ENCODE data around the gene MTAP. TPM values are rescaled to one million over a fixed set of nuclear protein-coding genes. Genes with fewer than 3 reads are reported as not detected.

Gene MTAP
- total RNA-seq, 1 experiment from 2014 or later = 84.3 TPM

DNA sequence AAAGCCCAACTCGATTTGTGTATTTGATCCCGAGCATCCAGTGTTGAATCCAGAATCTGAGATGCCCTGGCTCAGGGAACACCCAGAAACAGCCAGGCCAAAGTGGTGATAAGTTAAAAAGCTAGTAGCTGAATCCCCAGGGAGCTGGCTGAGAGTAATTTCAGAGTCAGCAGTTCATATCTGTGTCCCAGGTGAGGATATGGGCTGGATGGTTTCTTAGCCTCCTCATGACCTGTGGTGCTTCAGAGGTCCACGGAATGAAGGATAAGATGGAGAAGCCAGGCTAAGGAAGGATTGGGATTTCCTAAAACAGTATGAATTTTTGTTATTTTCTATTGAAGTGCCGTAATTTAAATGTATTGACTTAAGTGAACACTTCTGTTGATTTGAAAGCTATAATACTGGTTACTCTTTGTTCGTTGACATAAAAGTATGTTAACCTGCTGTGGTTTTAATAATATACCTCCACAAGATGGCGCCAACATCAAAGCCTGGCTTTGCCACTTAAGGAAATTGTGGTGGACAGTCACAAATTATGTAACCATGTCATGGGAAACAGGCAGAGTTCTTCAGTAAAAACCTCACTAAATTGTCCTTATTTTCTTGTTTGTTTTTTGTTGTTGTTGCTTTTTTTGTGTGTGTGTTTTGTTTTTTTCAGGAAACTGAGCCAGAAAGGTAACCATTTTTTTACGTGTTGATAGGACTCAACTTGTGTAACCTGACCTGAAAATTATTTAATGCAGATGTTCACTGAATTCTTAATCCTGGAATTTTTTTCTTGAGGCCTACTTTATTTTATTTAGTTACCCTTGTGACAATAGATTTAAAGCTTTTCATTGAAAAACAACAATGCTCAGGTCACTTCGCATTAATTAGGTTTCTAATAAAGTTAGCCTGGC is 11.4 kb downstream of the MTAP start:
- ATAC-seq (peak; percentile 14; the same call in 1 of the 2 replicates), DNase-seq (ENCODE audit: low spot score) (peak; percentile 20)
- Mint-ChIP-seq H3K4me3 (no peak overlapping the region), H3K27me3 (ENCODE audit: low read depth) (no peaks in the 10 kb centered on the region), H3K9me3 (peaks cover 3% of the 10 kb centered on the region; the same call in 1 of the 2 replicates), H3K36me3 (peaks cover 59% of the 10 kb centered on the region), H3K27ac (no peak overlapping the region), H3K4me1 (peaks cover 3% of the 10 kb centered on the region)
- CTCF ChIA-PET = interaction anchor here (0.7 to 3.0 kb wide), 15 partner anchors 8 to 430 kb away, joined by 3 to 11 read pairs (median 4); partner anchors contain the start of genes CDKN2B and MTAP
- POLR2A ChIA-PET = no interaction called here
- TF ChIP-seq, protein P1, sequence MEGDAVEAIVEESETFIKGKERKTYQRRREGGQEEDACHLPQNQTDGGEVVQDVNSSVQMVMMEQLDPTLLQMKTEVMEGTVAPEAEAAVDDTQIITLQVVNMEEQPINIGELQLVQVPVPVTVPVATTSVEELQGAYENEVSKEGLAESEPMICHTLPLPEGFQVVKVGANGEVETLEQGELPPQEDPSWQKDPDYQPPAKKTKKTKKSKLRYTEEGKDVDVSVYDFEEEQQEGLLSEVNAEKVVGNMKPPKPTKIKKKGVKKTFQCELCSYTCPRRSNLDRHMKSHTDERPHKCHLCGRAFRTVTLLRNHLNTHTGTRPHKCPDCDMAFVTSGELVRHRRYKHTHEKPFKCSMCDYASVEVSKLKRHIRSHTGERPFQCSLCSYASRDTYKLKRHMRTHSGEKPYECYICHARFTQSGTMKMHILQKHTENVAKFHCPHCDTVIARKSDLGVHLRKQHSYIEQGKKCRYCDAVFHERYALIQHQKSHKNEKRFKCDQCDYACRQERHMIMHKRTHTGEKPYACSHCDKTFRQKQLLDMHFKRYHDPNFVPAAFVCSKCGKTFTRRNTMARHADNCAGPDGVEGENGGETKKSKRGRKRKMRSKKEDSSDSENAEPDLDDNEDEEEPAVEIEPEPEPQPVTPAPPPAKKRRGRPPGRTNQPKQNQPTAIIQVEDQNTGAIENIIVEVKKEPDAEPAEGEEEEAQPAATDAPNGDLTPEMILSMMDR (IDR thresholded peaks at IDR 0.05) = 0 out of 2 replicates have a peak, but pooled peaks have one; percentile 26
- TF ChIP-seq NFATC4 (CRISPR knock-in tag; IDR thresholded peaks at IDR 0.05) (no peak), TEAD1 (CRISPR knock-in tag; IDR thresholded peaks at IDR 0.05) (no peak)

DNA sequence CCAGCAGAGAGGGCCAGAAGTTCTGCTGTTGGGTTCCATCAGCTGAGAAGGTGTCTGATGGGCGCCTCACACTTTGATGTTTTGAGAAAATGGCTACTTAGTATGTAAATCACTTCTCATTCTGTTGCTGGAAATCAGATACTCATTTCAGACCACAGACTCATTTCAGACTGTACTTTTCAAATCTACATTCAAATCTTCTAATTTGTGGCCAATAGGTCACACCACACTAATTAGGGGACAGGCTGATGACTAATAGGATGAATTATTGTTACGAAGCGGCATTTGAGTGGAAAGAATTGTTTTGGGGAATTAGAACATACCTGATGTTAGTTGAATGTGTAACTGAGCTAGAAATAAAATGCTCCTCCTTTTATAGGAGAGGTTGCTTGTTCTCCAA is 13.2 kb downstream of the MTAP start:
- Mint-ChIP-seq H3K4me3 (no peak overlapping the region), H3K36me3 (peaks cover 66% of the 10 kb centered on the region), H3K4me1 (peaks cover 3% of the 10 kb centered on the region), H3K27ac (no peak overlapping the region), H3K27me3 (ENCODE audit: low read depth) (no peaks in the 10 kb centered on the region), H3K9me3 (peaks cover 10% of the 10 kb centered on the region)
- ChIA-PET POLR2A (no interaction called here), CTCF (no interaction called here)
- TF ChIP-seq, protein P2, sequence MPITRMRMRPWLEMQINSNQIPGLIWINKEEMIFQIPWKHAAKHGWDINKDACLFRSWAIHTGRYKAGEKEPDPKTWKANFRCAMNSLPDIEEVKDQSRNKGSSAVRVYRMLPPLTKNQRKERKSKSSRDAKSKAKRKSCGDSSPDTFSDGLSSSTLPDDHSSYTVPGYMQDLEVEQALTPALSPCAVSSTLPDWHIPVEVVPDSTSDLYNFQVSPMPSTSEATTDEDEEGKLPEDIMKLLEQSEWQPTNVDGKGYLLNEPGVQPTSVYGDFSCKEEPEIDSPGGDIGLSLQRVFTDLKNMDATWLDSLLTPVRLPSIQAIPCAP (CRISPR knock-in tag; IDR thresholded peaks at IDR 0.05) = no peak
- TF ChIP-seq TEAD1 (CRISPR knock-in tag; IDR thresholded peaks at IDR 0.05) (no peak), ELF4 (CRISPR knock-in tag; IDR thresholded peaks at IDR 0.05; ENCODE audit: low read depth) (no peak), TEAD4 (CRISPR knock-in tag; IDR thresholded peaks at IDR 0.05) (no peak), ZNF416 (CRISPR knock-in tag; IDR thresholded peaks at IDR 0.05) (no peak), ZNF263 (CRISPR knock-in tag; IDR thresholded peaks at IDR 0.05; ENCODE audit: low read depth) (no peak)
- TF ChIP-seq, protein P1 (IDR thresholded peaks at IDR 0.05) = no peak
- ATAC-seq = no peak
- DNase-seq (ENCODE audit: low spot score) = no peak

DNA sequence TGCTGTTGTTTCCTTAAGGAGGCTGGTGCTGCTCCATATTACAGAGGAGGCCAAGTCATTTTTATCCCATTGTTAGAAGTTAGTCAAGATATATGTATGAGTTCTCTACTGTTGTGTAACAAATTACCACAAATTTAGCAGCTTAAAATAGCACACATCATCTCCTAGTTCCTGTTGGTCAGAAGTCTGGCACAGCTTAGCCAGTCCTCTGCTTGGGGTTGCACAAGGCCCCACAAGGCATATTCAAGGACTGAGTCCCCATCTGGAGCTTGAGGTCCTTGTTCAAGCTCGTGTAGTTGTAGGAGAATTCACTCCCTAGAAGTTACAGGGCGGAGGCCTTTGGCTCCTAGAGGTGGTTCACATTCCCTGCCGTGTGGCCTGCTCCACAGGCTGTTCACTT is 14.7 kb downstream of the MTAP start:
- Mint-ChIP-seq H3K36me3 (peaks cover 77% of the 10 kb centered on the region), H3K27me3 (ENCODE audit: low read depth) (no peaks in the 10 kb centered on the region), H3K27ac (no peak overlapping the region), H3K4me3 (no peak overlapping the region), H3K9me3 (peaks cover 20% of the 10 kb centered on the region), H3K4me1 (peaks cover 3% of the 10 kb centered on the region)
- DNase-seq (ENCODE audit: low spot score) = no peak
- ChIA-PET CTCF (interaction anchor here (0.6 kb wide), 1 partner anchor 152 kb away, joined by 5 read pairs; no protein-coding TSS in a partner anchor), POLR2A (no interaction called here)
- no peak for ATAC-seq
- TF ChIP-seq NR3C1 (CRISPR knock-in tag; conservative IDR thresholded peaks at IDR 0.05; ENCODE audit: low read depth) = no peak
- no peak for TF ChIP-seq CREM (CRISPR knock-in tag; IDR thresholded peaks at IDR 0.05)
- TF ChIP-seq, protein P3, sequence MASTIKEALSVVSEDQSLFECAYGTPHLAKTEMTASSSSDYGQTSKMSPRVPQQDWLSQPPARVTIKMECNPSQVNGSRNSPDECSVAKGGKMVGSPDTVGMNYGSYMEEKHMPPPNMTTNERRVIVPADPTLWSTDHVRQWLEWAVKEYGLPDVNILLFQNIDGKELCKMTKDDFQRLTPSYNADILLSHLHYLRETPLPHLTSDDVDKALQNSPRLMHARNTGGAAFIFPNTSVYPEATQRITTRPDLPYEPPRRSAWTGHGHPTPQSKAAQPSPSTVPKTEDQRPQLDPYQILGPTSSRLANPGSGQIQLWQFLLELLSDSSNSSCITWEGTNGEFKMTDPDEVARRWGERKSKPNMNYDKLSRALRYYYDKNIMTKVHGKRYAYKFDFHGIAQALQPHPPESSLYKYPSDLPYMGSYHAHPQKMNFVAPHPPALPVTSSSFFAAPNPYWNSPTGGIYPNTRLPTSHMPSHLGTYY (CRISPR knock-in tag; IDR thresholded peaks at IDR 0.05) = no peak
- TF ChIP-seq, protein P4, sequence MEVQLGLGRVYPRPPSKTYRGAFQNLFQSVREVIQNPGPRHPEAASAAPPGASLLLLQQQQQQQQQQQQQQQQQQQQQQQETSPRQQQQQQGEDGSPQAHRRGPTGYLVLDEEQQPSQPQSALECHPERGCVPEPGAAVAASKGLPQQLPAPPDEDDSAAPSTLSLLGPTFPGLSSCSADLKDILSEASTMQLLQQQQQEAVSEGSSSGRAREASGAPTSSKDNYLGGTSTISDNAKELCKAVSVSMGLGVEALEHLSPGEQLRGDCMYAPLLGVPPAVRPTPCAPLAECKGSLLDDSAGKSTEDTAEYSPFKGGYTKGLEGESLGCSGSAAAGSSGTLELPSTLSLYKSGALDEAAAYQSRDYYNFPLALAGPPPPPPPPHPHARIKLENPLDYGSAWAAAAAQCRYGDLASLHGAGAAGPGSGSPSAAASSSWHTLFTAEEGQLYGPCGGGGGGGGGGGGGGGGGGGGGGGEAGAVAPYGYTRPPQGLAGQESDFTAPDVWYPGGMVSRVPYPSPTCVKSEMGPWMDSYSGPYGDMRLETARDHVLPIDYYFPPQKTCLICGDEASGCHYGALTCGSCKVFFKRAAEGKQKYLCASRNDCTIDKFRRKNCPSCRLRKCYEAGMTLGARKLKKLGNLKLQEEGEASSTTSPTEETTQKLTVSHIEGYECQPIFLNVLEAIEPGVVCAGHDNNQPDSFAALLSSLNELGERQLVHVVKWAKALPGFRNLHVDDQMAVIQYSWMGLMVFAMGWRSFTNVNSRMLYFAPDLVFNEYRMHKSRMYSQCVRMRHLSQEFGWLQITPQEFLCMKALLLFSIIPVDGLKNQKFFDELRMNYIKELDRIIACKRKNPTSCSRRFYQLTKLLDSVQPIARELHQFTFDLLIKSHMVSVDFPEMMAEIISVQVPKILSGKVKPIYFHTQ (CRISPR knock-in tag; IDR thresholded peaks at IDR 0.05) = no peak
- TF ChIP-seq, protein P5, sequence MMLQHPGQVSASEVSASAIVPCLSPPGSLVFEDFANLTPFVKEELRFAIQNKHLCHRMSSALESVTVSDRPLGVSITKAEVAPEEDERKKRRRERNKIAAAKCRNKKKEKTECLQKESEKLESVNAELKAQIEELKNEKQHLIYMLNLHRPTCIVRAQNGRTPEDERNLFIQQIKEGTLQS (CRISPR knock-in tag; conservative IDR thresholded peaks at IDR 0.05) = no peak
- TF ChIP-seq, protein P6, sequence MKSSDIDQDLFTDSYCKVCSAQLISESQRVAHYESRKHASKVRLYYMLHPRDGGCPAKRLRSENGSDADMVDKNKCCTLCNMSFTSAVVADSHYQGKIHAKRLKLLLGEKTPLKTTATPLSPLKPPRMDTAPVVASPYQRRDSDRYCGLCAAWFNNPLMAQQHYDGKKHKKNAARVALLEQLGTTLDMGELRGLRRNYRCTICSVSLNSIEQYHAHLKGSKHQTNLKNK (CRISPR knock-in tag; IDR thresholded peaks at IDR 0.05) = no peak
- no peak for TF ChIP-seq GTF2I (CRISPR knock-in tag; conservative IDR thresholded peaks at IDR 0.05)
- no peak for TF ChIP-seq NR2C2 (CRISPR knock-in tag; IDR thresholded peaks at IDR 0.05)
- no peak for TF ChIP-seq PRRX2 (CRISPR knock-in tag; IDR thresholded peaks at IDR 0.05)
- TF ChIP-seq ZNF396 (CRISPR knock-in tag; IDR thresholded peaks at IDR 0.05; ENCODE audit: borderline replicate concordance) = no peak
- TF ChIP-seq ZNF423 (CRISPR knock-in tag; IDR thresholded peaks at IDR 0.05) = no peak
- TF ChIP-seq ZNF671 (CRISPR knock-in tag; IDR thresholded peaks at IDR 0.05) = no peak
